GM23338 (cell line): ENCODE data around the gene MTA1. TPM values are rescaled to one million over a fixed set of nuclear protein-coding genes. Genes with fewer than 3 reads are reported as not detected.
A peak's percentile ranks its signal among the peaks of the same experiment; 100 is the strongest.

Experiments
- ATAC-seq: fragments of 200-7000 bp; cut with Tn5 transposase; 3 replicates; pipeline ENCODE4 v1.9.1; 2020
- DNase-seq: peaks from one replicate; pipeline ENCODE4 v3.0.0-alpha.2; 2015; ENCODE audit warnings: low spot score
- H2AFZ ChIP-seq: fragments of 200-600 bp; sonication (generic); 2 replicates; pipeline ENCODE4 v1.8.0; 2016; ENCODE audit warnings: antibody characterized with exemption, mild to moderate bottlenecking, moderate library complexity
- H3F3A ChIP-seq: fragments of 200-600 bp; sonication (generic); replicated peaks from 2 replicates; pipeline ENCODE4 v1.8.0; 2017; ENCODE audit warnings: antibody characterized with exemption, mixed run types, low read depth
- H3K27ac ChIP-seq: fragments of 200-600 bp; sonication (generic); 2 replicates; pipeline ENCODE4 v1.6.1; 2016; ENCODE audit warnings: low read depth
- H3K27me3 ChIP-seq: fragments of 200-600 bp; sonication (generic); 2 replicates; pipeline ENCODE4 v1.8.0; 2016; ENCODE audit warnings: mild to moderate bottlenecking, mixed run types, moderate library complexity; ENCODE audit not compliant: insufficient read depth
- H3K36me3 ChIP-seq: fragments of 200-600 bp; sonication (generic); 2 replicates; pipeline ENCODE4 v1.8.0; 2016; ENCODE audit warnings: mild to moderate bottlenecking; ENCODE audit not compliant: insufficient read depth
- H3K4me1 ChIP-seq: fragments of 200-600 bp; sonication (generic); 2 replicates; pipeline ENCODE4 v1.8.0; 2016; ENCODE audit warnings: mild to moderate bottlenecking, moderate library complexity; ENCODE audit not compliant: insufficient read depth
- H3K4me2 ChIP-seq: fragments of 200-600 bp; sonication (generic); 2 replicates; pipeline ENCODE4 v1.7.1; 2017; ENCODE audit warnings: mixed run types
- H3K4me3 ChIP-seq: fragments of 200-600 bp; sonication (generic); 2 replicates; pipeline ENCODE4 v1.6.1; 2016; ENCODE audit warnings: mixed run types
- H3K79me2 ChIP-seq: fragments of 200-600 bp; sonication (generic); replicated peaks from 2 replicates; pipeline ENCODE4 v1.8.0; 2017; ENCODE audit warnings: mild to moderate bottlenecking; ENCODE audit not compliant: insufficient read depth
- H3K9me2 ChIP-seq: fragments of 200-600 bp; sonication (generic); 2 replicates; pipeline ENCODE4 v1.8.0; 2017; ENCODE audit not compliant: insufficient read depth
- H4K20me1 ChIP-seq: fragments of 200-600 bp; sonication (generic); replicated peaks from 2 replicates; pipeline ENCODE4 v1.8.0; 2017; ENCODE audit warnings: mild to moderate bottlenecking; ENCODE audit not compliant: insufficient read depth
- H3K27ac Mint-ChIP-seq: 2 replicates; pipeline ENCODE4 v1.8.0; 2020; ENCODE audit warnings: inconsistent platforms, mild to moderate bottlenecking, moderate library complexity, mixed read lengths
- H3K27me3 Mint-ChIP-seq: 3 replicates; pipeline ENCODE4 v1.8.0; 2022; ENCODE audit warnings: low read depth, mild to moderate bottlenecking, moderate library complexity, mixed read lengths, inconsistent platforms; ENCODE audit not compliant: insufficient read depth, poor library complexity
- H3K36me3 Mint-ChIP-seq: 3 replicates; pipeline ENCODE4 v1.8.0; 2021; ENCODE audit warnings: low read depth, mild to moderate bottlenecking, inconsistent platforms, moderate library complexity, mixed read lengths
- H3K4me1 Mint-ChIP-seq: 3 replicates; pipeline ENCODE4 v1.8.0; 2020; ENCODE audit warnings: mild to moderate bottlenecking, inconsistent platforms, mixed read lengths
- H3K4me3 Mint-ChIP-seq: 3 replicates; pipeline ENCODE4 v1.8.0; 2021; ENCODE audit warnings: moderate library complexity, mild to moderate bottlenecking, inconsistent platforms, mixed read lengths
- H3K9me3 Mint-ChIP-seq: 3 replicates; pipeline ENCODE4 v1.8.0; 2020; ENCODE audit warnings: moderate library complexity, mild to moderate bottlenecking, inconsistent platforms, mixed read lengths
- JUNB ChIP-seq: IDR thresholded peaks from one replicate; pipeline ENCODE4 v1.6.1; 2016; ENCODE audit warnings: antibody characterized with exemption; ENCODE audit not compliant: unreplicated experiment
- NANOG ChIP-seq: IDR thresholded peaks from 2 replicates; pipeline ENCODE4 v1.6.1; 2016; ENCODE audit warnings: antibody characterized with exemption, borderline replicate concordance
- STAT1 ChIP-seq: IDR thresholded peaks from one replicate; pipeline ENCODE4 v1.6.1; 2016; ENCODE audit warnings: antibody characterized with exemption; ENCODE audit not compliant: unreplicated experiment
- ZNF114 ChIP-seq: fragments of 250-450 bp; sonication (Bioruptor Pico); IDR thresholded peaks from 2 replicates; pipeline ENCODE4 v1.5.0; 2020; ENCODE audit warnings: mild to moderate bottlenecking, moderate library complexity
- polyA plus RNA-seq: library from polyadenylated mRNA; unstranded; fragments of >200 nt; fragmentation: Nextera tagmentation; extraction: Ambion mirVana; gene quantifications from 2 replicates; pipeline ENCODE4 v1.2.1, GENCODE V29; 2016
- total RNA-seq: library from RNA; depleted of rRNA; stranded (reverse); fragments of >200 nt; shearing (Covaris generic); gene quantifications from 2 replicates; pipeline ENCODE4 v1.2.3, GENCODE V29; 2014
- TF ChIP-seq, protein P1 (sequence below), 2 experiments: fragments of 200-600 bp in 1 of 2; sonication (generic) in 1 of 2; conservative IDR thresholded peaks; 2 replicates each; pipeline versions ENCODE4 v1.5.1 to v1.6.1; 2016 to 2017; ENCODE audit warnings: antibody characterized with exemption in 2 of 2, low read depth in 2 of 2, mild to moderate bottlenecking in 2 of 2, moderate library complexity in 1 of 2
- TF ChIP-seq, protein P2 (sequence below): IDR thresholded peaks from 2 replicates; pipeline ENCODE4 v1.6.1; 2016; ENCODE audit warnings: antibody characterized with exemption

The MTA1 gene
- total and polyA plus RNA-seq, 2 experiments from 2014 or later: 53.3 to 126 TPM

DNA sequence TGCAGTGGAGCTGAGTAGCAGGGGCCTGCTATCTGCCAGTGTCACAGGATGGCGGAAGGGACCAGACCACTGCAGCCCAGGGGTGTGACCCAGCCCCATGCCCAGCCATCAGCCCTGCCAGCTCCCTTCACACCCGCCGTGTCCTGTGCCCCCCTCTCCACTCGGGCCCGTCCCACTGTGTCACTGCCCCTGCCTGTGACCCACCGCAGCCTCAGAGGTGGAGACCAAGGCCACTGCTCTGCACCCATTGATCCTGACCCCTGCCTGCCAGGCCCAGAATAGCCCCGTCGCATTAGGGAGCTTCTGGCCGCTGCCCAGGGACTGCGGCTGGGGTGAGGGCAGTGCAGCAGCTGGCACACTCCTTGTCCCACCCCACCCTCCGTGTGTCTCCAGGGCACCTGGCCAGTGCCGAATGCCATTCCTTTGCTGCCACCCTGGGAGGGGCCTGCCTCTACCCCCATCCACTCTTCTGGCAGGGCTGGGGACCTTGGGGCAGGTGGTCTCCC lies 52.9 kb downstream of the MTA1 start:
- peaks cover 33% of the 10 kb centered on the region for H3K27me3 Mint-ChIP-seq
- peaks cover 9% of the 10 kb centered on the region; the same call in 1 of the 2 replicates for H3F3A ChIP-seq
- H3K9me2 ChIP-seq: no peaks in the 10 kb centered on the region
- H2AFZ ChIP-seq: no peak overlapping the region
- no peaks in the 10 kb centered on the region for H3K36me3 ChIP-seq
- H4K20me1 ChIP-seq: no peaks in the 10 kb centered on the region; the same call in 1 of the 2 replicates
- no peaks in the 10 kb centered on the region for H3K36me3 Mint-ChIP-seq
- peaks cover 18% of the 10 kb centered on the region; the same call in 1 of the 2 replicates for H3K4me1 ChIP-seq
- no peaks in the 10 kb centered on the region for H3K9me3 Mint-ChIP-seq
- peaks cover 29% of the 10 kb centered on the region for H3K27me3 ChIP-seq
- no peaks in the 10 kb centered on the region for H3K79me2 ChIP-seq
- H3K4me1 Mint-ChIP-seq: peaks cover 8% of the 10 kb centered on the region
- TF ChIP-seq, protein P1, sequence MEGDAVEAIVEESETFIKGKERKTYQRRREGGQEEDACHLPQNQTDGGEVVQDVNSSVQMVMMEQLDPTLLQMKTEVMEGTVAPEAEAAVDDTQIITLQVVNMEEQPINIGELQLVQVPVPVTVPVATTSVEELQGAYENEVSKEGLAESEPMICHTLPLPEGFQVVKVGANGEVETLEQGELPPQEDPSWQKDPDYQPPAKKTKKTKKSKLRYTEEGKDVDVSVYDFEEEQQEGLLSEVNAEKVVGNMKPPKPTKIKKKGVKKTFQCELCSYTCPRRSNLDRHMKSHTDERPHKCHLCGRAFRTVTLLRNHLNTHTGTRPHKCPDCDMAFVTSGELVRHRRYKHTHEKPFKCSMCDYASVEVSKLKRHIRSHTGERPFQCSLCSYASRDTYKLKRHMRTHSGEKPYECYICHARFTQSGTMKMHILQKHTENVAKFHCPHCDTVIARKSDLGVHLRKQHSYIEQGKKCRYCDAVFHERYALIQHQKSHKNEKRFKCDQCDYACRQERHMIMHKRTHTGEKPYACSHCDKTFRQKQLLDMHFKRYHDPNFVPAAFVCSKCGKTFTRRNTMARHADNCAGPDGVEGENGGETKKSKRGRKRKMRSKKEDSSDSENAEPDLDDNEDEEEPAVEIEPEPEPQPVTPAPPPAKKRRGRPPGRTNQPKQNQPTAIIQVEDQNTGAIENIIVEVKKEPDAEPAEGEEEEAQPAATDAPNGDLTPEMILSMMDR (conservative IDR thresholded peaks at IDR 0.05; ENCODE audit: low read depth in 2 of 2): 0 out of 4 replicates have a peak, but pooled peaks of 1 of the 2 experiments have one; percentile 8
- TF ChIP-seq, protein P2, sequence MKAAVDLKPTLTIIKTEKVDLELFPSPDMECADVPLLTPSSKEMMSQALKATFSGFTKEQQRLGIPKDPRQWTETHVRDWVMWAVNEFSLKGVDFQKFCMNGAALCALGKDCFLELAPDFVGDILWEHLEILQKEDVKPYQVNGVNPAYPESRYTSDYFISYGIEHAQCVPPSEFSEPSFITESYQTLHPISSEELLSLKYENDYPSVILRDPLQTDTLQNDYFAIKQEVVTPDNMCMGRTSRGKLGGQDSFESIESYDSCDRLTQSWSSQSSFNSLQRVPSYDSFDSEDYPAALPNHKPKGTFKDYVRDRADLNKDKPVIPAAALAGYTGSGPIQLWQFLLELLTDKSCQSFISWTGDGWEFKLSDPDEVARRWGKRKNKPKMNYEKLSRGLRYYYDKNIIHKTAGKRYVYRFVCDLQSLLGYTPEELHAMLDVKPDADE: no peak
- TF ChIP-seq JUNB: no peak
- ATAC-seq: no peak
- no peak overlapping the region for H3K4me2 ChIP-seq
- no peak overlapping the region for H3K4me3 Mint-ChIP-seq
- no peak overlapping the region for H3K27ac Mint-ChIP-seq
- no peak overlapping the region for H3K4me3 ChIP-seq
- H3K27ac ChIP-seq: no peak overlapping the region
- DNase-seq: no peak

DNA sequence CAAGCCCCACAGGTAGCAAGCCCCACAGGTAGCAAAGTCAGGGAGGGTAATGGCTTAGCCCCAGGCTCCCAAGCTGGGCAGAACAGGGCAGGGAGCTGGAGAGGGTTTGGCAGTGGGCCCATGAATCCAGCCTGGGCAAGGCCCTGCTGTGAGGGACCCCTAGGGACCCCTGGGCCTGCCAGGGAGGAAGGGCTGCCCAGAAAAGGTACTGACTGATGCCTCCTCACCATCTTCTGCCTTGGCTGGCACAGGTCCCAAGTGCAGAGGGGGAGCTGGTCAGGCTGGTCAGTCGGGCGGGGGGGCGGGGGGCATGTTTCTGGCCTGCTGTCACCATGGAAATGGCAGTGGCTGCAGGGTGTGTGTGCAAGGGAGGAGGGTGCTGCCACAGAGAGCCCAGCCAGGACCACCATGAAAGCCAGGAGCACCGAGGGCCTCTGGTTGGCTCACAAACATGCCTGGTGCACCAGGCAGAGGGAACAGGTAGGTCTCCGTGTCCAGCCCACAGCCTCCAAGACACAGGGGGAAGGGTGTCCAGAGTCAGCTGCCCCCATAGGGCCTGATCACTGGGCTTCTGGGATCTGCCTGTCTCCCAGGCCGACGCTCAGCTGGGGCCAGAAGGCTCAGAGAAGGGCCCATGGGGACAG lies 53.5 kb downstream of the MTA1 start:
- no peaks in the 10 kb centered on the region for H3K36me3 ChIP-seq
- H3K4me3 Mint-ChIP-seq: peak overlapping the region; percentile 59; the same call in 1 of the 3 replicates
- H3K9me3 Mint-ChIP-seq: no peaks in the 10 kb centered on the region
- H3F3A ChIP-seq: peaks cover 9% of the 10 kb centered on the region; the same call in 1 of the 2 replicates
- no peak overlapping the region for H2AFZ ChIP-seq
- H3K4me2 ChIP-seq: peak overlapping the region; percentile 84
- H3K4me1 Mint-ChIP-seq: peaks cover 8% of the 10 kb centered on the region
- no peak overlapping the region for H3K27ac Mint-ChIP-seq
- peaks cover 34% of the 10 kb centered on the region for H3K27me3 ChIP-seq
- peaks cover 18% of the 10 kb centered on the region; the same call in 1 of the 2 replicates for H3K4me1 ChIP-seq
- peak overlapping the region; percentile 56 for H3K4me3 ChIP-seq
- no peaks in the 10 kb centered on the region; the same call in 1 of the 2 replicates for H4K20me1 ChIP-seq
- H3K36me3 Mint-ChIP-seq: no peaks in the 10 kb centered on the region
- ATAC-seq (no peak), DNase-seq (no peak)
- no peak overlapping the region for H3K27ac ChIP-seq
- no peak for TF ChIP-seq JUNB
- no peak for TF ChIP-seq STAT1
- TF ChIP-seq, protein P1 (conservative IDR thresholded peaks at IDR 0.05; ENCODE audit: low read depth in 2 of 2): no peak
- TF ChIP-seq NANOG: no peak
- TF ChIP-seq ZNF114: no peak
- no peaks in the 10 kb centered on the region for H3K79me2 ChIP-seq
- peaks cover 37% of the 10 kb centered on the region for H3K27me3 Mint-ChIP-seq
- no peaks in the 10 kb centered on the region for H3K9me2 ChIP-seq
